Measurements from ENCODE around the gene GPR161.

DNA sequence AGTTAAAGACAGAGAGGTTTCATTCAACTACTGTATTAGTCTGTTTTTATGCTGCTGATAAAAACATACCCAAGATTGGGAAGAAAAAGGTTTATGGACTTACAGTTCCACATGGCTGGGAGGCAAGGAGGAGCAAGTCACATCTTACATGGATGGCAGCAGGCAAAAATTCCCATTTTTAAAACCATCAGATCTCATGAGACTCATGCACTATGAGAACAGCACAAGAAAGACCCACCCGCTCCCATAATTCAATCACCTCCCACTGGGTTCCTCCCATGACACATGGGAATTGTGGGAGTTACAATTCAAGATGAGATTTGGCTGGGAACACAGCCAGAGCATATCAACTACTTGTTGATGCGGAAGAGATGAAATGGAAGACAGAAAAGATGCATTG lies 9.2 kb downstream of the GPR161 start:
- TF ChIP-seq BRF1 (IDR thresholded peaks at IDR 0.05; ENCODE audit: borderline replicate concordance, extremely low read depth, insufficient read length) (no peak), EGR1 (conservative IDR thresholded peaks at IDR 0.05) (no peak), CBX3 (IDR thresholded peaks at IDR 0.05; ENCODE audit: borderline replicate concordance in 1 of 2, low read length in 2 of 2) (no peak), RNF2 (IDR thresholded peaks at IDR 0.05) (no peak), FOXP4 (CRISPR knock-in tag; IDR thresholded peaks at IDR 0.05; ENCODE audit: borderline replicate concordance) (no peak)
- TF ChIP-seq, protein P1, sequence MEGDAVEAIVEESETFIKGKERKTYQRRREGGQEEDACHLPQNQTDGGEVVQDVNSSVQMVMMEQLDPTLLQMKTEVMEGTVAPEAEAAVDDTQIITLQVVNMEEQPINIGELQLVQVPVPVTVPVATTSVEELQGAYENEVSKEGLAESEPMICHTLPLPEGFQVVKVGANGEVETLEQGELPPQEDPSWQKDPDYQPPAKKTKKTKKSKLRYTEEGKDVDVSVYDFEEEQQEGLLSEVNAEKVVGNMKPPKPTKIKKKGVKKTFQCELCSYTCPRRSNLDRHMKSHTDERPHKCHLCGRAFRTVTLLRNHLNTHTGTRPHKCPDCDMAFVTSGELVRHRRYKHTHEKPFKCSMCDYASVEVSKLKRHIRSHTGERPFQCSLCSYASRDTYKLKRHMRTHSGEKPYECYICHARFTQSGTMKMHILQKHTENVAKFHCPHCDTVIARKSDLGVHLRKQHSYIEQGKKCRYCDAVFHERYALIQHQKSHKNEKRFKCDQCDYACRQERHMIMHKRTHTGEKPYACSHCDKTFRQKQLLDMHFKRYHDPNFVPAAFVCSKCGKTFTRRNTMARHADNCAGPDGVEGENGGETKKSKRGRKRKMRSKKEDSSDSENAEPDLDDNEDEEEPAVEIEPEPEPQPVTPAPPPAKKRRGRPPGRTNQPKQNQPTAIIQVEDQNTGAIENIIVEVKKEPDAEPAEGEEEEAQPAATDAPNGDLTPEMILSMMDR (IDR thresholded peaks at IDR 0.05 in 2 of 3, conservative IDR thresholded peaks at IDR 0.05 in 1 of 3; ENCODE audit: insufficient read depth in 2 of 3, low read depth in 1 of 3, low read length in 3 of 3), result no peak
- TF ChIP-seq, protein P2, sequence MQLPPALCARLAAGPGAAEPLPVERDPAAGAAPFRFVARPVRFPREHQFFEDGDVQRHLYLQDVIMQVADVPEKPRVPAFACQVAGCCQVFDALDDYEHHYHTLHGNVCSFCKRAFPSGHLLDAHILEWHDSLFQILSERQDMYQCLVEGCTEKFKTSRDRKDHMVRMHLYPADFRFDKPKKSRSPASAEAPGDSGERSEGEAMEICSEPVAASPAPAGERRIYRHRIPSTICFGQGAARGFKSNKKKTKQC (CRISPR knock-in tag; IDR thresholded peaks at IDR 0.05), result no peak

Measured in K562 (cell line).